GM12878 (cell line): ENCODE results near the gene HYPK. TPM values are rescaled to one million over a fixed set of nuclear protein-coding genes. Genes with fewer than 3 reads are reported as not detected.

Source experiments
- ATF7 ChIP-seq: fragments of 450-650 bp; IDR thresholded peaks from 2 replicates; pipeline ENCODE4 v1.6.1; 2016; ENCODE audit warnings: low read depth, mild to moderate bottlenecking
- BCL11A ChIP-seq: IDR thresholded peaks from 2 replicates; pipeline ENCODE4 v1.6.1; 2011; ENCODE audit warnings: low read depth, low read length
- CBX5 ChIP-seq: sonication (generic); IDR thresholded peaks from 2 replicates; pipeline ENCODE4 v1.6.1; 2016; ENCODE audit warnings: low read depth, moderate library complexity, mild to moderate bottlenecking, inconsistent platforms
- CHD1 ChIP-seq: IDR thresholded peaks from 2 replicates; pipeline ENCODE4 v1.6.1; 2012; ENCODE audit warnings: low read depth, low read length, improper control_type of control experiment
- CHD2 ChIP-seq: IDR thresholded peaks from 2 replicates; pipeline ENCODE4 v1.6.1; 2011; ENCODE audit warnings: low read depth, low read length, improper control_type of control experiment, borderline replicate concordance
- CREB1 ChIP-seq: IDR thresholded peaks from 2 replicates; pipeline ENCODE4 v1.6.1; 2012; ENCODE audit warnings: low read depth, mild to moderate bottlenecking, inconsistent platforms
- IRF3 ChIP-seq: fragments of 450-650 bp; IDR thresholded peaks from 2 replicates; pipeline ENCODE4 v1.6.1; 2014; ENCODE audit warnings: mild to moderate bottlenecking
- JUND ChIP-seq: IDR thresholded peaks from 2 replicates; pipeline ENCODE4 v1.6.1; 2012; ENCODE audit warnings: low read depth, mild to moderate bottlenecking, low read length, improper control_type of control experiment, moderate library complexity
- MEF2A ChIP-seq: IDR thresholded peaks from 2 replicates; pipeline ENCODE4 v1.6.1; 2011; ENCODE audit warnings: low read depth, mild to moderate bottlenecking, low read length, moderate library complexity; ENCODE audit not compliant: insufficient read depth
- PAX5 ChIP-seq: IDR thresholded peaks from 2 replicates; pipeline ENCODE4 v1.6.1; 2011; ENCODE audit warnings: low read depth, low read length, borderline replicate concordance
- POLR2AphosphoS5 ChIP-seq: IDR thresholded peaks from 2 replicates; pipeline ENCODE4 v1.6.1; 2011; ENCODE audit warnings: mild to moderate bottlenecking, low read length, inconsistent platforms
- PRDM15 ChIP-seq: fragments of 450-650 bp; formaldehyde crosslinking; IDR thresholded peaks from 2 replicates; pipeline ENCODE4 v1.4.0; 2020; ENCODE audit warnings: mild to moderate bottlenecking, moderate library complexity
- RBBP5 ChIP-seq: fragments of 200-600 bp; sonication (generic); conservative IDR thresholded peaks from 2 replicates; pipeline ENCODE4 v1.6.1; 2016
- RELB ChIP-seq: fragments of 450-650 bp; IDR thresholded peaks from 2 replicates; pipeline ENCODE4 v1.6.1; 2017; ENCODE audit warnings: low read depth, mild to moderate bottlenecking, moderate library complexity
- SKIL ChIP-seq: fragments of 450-650 bp; IDR thresholded peaks from 2 replicates; pipeline ENCODE4 v1.6.1; 2017; ENCODE audit warnings: mild to moderate bottlenecking, low read depth, inconsistent platforms; ENCODE audit not compliant: poor library complexity, severe bottlenecking
- STAT1 ChIP-seq: fragments of 450-650 bp; conservative IDR thresholded peaks from 2 replicates; pipeline ENCODE4 v1.6.1; 2014; ENCODE audit warnings: antibody characterized with exemption, mild to moderate bottlenecking
- TBL1XR1 ChIP-seq: IDR thresholded peaks from 2 replicates; pipeline ENCODE4 v1.6.1; 2012; ENCODE audit warnings: low read depth, low read length, improper control_type of control experiment
- TCF12 ChIP-seq: IDR thresholded peaks from 2 replicates; pipeline ENCODE4 v1.6.1; 2011; ENCODE audit warnings: low read depth, mild to moderate bottlenecking, low read length
- ZBTB33 ChIP-seq: fragments of 450-650 bp; IDR thresholded peaks from 2 replicates; pipeline ENCODE4 v1.6.1; 2017; ENCODE audit warnings: mild to moderate bottlenecking
- ZZZ3 ChIP-seq: IDR thresholded peaks from 2 replicates; pipeline ENCODE4 v1.6.1; 2011; ENCODE audit warnings: low read depth; ENCODE audit not compliant: control insufficient read depth, insufficient read length
- polyA plus RNA-seq, 11 experiments: library from polyadenylated mRNA; depleted of rRNA in 4 of 11; unstranded in 6 of 11; stranded (reverse) in 5 of 11; fragments of >200 nt; fragmentation: Nextera tagmentation in 4 of 11; fragmentation: Illumina TruSeq in 1 of 11; extraction: Ambion mirVana in 4 of 11; extraction: Trizol in 1 of 11; gene quantifications; 1 replicate in 1 of 11; 2 replicates in 10 of 11; pipeline versions ENCODE4 v1.2.1 to v1.2.3, GENCODE V29; 2011 to 2016; ENCODE audit warnings: inconsistent platforms in 2 of 11, missing spikeins in 2 of 11, low read depth in 1 of 11
- total RNA-seq, 4 experiments: library from RNA; depleted of rRNA in 3 of 4; stranded (reverse); fragments of >200 nt in 3 of 4; fragmentation: Illumina TruSeq in 1 of 4; extraction: Trizol in 1 of 4; gene quantifications; 2 replicates each; pipeline versions ENCODE4 v1.2.1 to v1.2.3, GENCODE V29; 2013 to 2021

The HYPK gene
- total and polyA plus RNA-seq, 10 of the 15 experiments (the other 5 are each of a cell fraction or from before 2014, with no cell fraction given): 8.0 to 38.4 (median 17.5) TPM

- TF ChIP-seq RELB (peak; percentile 10; the same call in 1 of the 2 replicates), RBBP5 (no peak), IRF3 (peak; percentile 46; the same call in 1 of the 2 replicates), PRDM15 (CRISPR knock-in tag) (no peak), CHD2 (peak; percentile 61; the same call in 1 of the 2 replicates), ZBTB33 (no peak), TCF12 (peak; percentile 78; the same call in 1 of the 2 replicates), CBX5 (no peak), MEF2A (0 out of 2 replicates have a peak, but pooled peaks have one; percentile 30), SKIL (no peak), TBL1XR1 (no peak), JUND (peak; percentile 41; the same call in 1 of the 2 replicates), STAT1 (no peak), POLR2AphosphoS5 (peak; percentile 99), ZZZ3 (no peak), PAX5 (peak; percentile 13; the same call in 1 of the 2 replicates), BCL11A (no peak), CREB1 (peak; percentile 84), ATF7 (peak; percentile 96), CHD1 (peak; percentile 82)
Observed at GRCh38 chr15:43791993-43792760, 8.2 kb upstream of the HYPK start, which contains the start of gene SERF2 (continued).
